GM11168 (cell line): ENCODE results near the gene FXN.

Experiments used
- in situ Hi-C: fragments of 300-500 bp; cut with MboI; formaldehyde crosslinking; loops from one replicate; pipeline ENCODE4 v1.12.0; 2022; ENCODE audit warnings: low sequenced_read_pairs; ENCODE audit not compliant: unreplicated experiment

The FXN gene

DNA sequence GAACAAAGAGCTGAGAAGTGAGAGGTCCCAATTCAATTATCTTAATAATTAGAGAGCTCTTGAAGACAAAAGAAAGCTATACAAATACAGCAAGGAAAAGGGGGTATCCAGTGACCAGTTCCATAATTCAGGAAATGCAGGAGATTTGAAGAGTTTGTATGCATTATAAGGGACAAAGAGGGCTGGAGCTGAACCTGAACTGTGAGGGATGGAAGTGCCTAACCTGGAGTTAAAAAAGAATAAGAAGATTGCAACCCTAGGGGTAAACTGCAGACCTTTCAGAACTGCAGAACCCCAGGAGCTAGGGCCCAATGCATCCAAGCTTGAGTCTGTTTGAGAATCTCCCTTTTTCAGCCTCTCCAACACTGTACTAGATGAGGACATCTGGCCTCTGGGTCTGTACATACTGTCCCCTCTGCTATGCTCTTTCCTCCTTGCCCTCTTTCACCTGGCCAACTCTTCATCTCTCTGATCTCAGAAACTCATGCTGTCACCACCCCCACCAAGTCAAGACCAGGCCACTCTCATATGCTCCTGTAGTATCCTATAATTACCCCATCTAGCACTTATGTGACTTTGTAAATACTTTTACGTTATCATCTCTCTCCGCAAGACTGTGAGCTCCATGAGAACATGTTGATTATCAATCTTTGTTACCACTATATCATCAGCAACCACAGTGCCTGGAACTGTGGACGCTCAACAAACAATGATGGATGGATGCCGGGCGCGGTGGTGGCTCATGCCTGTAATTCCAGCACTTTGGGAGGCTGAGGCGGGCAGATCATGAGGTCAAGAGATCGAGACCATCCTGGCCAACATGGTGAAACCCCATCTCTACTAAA, 15.0 kb upstream of the FXN start:
- in situ Hi-C loops: no loop called here

DNA sequence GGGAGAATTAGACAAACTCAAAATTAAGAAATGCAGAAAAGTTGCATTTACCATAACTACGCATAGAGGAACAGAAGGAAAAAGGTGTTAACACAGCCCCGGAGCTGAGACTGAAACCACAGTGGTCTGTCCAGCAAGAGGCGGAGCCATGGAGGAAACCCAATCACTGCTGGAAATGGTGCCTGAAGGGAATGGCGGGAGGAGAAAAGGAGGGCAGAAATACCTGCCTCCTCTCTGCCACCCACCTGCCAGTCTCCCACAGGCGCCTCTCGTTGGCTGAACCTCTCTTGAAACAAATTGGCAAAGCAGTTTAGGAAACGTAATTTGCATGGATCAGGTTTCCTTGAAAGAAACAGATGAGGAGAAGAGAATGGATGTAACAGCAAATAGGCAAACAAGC, 11.9 kb upstream of the FXN start:
- in situ Hi-C loops: no loop called here

- in situ Hi-C loops: no loop called here
Observed at GRCh38 chr9:69027355-69028097, 8.0 kb upstream of the FXN start.

DNA sequence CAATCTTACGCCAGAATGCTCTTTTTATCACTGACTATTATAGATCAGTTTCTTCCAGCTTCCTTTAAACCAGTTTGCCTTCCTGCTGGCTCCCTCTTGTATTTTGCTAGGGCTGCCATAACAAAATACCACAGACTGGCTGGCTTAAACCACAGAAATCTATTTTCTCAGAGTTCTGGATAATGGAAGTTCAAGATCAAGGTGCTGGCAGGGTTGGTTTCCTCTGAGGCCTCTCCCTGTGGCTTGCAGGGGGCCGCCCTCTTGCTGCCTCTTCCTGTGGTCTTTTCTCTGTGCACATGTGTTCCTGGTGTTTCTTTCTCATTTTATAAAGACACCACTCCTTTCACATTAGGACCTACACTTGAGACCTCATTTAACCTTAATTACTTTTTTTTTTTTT, 6.8 kb upstream of the FXN start:
- in situ Hi-C loops: no loop called here

DNA sequence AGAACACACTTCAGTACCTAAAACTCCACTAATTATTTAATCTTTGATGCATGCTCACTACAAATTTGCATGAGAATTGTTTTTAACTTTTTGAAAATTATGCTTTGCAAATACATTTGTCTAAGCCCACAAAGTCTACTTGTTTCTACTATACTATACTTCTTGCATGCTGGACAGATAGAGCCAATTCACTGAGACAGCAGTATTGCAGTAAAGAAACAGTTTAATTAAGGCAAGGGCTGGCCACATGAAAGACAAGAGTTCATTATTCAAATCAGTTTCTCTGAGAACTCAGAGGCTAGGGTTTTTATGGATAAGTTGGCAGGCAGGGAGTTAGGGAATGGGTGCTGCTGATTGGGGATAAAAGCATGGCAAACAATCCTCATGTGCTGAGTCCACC, 6.0 kb upstream of the FXN start:
- in situ Hi-C loops: no loop called here

GRCh38 chr9:69030851-69031645, 4.5 kb upstream of the FXN start:
- in situ Hi-C loops: no loop called here

GRCh38 chr9:69034071-69034470, 1.5 kb upstream of the FXN start:
- in situ Hi-C loops: no loop called here

DNA sequence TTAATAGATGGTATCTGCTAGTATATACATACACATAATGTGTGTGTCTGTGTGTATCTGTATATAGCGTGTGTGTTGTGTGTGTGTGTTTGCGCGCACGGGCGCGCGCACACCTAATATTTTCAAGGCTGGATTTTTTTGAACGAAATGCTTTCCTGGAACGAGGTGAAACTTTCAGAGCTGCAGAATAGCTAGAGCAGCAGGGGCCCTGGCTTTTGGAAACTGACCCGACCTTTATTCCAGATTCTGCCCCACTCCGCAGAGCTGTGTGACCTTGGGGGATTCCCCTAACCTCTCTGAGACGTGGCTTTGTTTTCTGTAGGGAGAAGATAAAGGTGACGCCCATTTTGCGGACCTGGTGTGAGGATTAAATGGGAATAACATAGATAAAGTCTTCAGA, 757 bp downstream of the FXN start:
- in situ Hi-C loops: no loop called here

- in situ Hi-C loops: no loop called here
Observed at GRCh38 chr9:69036799-69037198, 1.2 kb downstream of the FXN start.

GRCh38 chr9:69040646-69041045, 5.1 kb downstream of the FXN start:
- in situ Hi-C loops: no loop called here

GRCh38 chr9:69044240-69045219, 9.0 kb downstream of the FXN start:
- in situ Hi-C loops: no loop called here

- in situ Hi-C loops: no loop called here
Observed at GRCh38 chr9:69045821-69046220, 10.3 kb downstream of the FXN start.

DNA sequence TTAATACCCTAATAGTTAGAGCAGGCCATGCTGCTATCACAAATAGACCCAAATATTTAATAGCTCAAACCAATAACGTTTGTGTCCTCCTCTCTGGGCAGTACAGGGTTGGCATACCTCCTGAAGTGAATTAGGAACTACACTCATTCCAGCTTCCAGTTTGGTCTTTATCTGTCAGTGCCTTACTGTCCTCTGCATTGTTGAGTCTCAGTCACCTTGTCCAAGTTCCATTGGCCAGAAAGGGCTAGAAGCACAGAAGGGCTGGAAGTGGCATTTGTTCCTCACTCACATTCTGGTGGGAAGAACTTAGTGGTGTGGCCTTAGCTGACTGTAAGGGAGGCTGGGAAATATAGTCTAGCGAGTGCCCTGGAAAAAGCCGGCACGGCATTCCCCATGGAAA, 11.2 kb downstream of the FXN start:
- in situ Hi-C loops: no loop called here

DNA sequence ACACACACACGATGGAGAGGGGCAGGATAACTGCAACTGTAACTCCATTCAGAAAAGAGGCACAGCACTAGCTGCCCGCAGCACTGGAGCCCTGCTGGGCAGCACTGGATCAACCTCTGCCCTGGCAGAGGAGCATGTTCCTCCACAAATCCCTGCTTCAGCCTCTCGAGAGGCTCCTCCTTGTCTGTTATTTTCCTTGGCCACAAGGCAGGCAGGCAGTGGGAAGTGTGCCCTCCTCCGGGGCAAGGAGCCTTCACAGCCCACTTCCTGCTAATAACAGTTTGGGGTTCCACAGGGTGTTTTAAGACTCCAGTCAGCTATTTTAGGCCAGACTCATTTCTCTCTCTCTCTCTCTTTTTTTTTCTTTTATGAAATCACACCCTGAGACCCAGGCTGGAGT, 11.8 kb downstream of the FXN start:
- in situ Hi-C loops: no loop called here

DNA sequence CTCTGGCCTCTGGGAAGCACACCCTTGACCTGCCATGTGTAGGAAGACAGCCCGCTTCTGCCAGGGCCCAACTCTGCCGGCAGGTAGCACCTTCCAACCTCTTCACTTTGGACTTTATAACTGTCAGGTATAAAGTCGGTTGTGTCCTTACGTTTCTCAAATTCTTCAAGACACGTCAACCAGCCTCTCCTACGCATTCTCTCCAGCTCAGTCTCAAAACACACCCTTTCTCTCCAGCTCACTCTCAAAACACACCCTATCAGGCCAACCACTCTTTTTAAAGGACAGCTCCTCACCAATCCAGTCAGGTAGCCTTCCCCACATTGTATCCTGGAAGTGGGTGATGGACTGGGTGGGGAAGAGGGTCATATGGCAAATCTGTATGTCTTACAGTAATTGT, 13.5 kb downstream of the FXN start:
- in situ Hi-C loops: no loop called here

DNA sequence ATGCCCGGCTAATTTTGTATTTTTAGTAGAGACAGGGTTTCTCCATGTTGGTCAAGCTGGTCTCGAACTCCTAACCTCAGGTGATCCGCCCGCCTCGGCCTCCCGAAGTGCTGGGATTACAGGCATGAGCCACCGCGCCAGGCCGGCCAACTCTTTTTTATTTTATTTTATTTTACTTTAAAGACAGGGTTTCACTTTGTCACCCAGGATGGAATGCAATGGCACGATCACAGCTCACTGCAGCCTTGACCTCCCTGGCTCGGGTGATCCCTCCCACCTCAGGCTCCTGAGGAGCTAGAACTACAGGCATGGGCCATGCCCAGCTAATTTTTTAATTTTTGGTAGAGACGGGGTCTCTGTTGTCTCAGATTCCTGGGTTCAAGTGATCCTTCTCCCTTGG, 15.4 kb downstream of the FXN start:
- in situ Hi-C loops: loop anchor here (5.0 kb wide), 1 partner anchor 141 kb away; no protein-coding TSS in a partner anchor

DNA sequence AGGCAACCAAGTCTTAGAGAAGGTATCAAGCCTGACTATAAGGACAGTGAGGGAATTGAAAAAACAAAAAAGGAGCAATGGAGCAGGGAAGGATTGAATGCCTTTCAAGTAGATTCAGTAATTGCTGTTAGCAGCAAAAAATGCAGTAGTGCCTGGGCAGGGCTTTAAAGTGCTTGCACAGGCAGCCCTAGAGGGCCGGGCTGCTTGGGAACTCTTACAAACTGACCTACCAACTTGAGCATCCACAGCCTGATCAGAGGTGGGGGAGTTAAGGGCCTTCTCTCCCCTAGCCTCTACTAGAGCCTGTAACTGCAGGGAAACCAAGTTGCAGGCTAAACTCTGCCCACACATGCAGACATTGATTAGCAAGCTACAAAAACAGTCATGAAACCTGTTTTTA, 19.4 kb downstream of the FXN start:
- in situ Hi-C loops: loop anchor here (5.0 kb wide), 1 partner anchor 137 kb away; no protein-coding TSS in a partner anchor

- in situ Hi-C loops: no loop called here
Observed at GRCh38 chr9:69056191-69056815, 20.8 kb downstream of the FXN start.

- in situ Hi-C loops: no loop called here
Observed at GRCh38 chr9:69058101-69058500, 22.5 kb downstream of the FXN start.
